GM19467 (cell line): Measurements from ENCODE around the gene ZNF892.
A peak's percentile ranks its signal among the peaks of the same experiment; 100 is the strongest.
"Not testable (repeated sequence)": the region's sequence is repeated elsewhere in the genome, so short reads cannot be mapped to it uniquely, and the experiment has no call there.

ENCODE experiments used
- ATAC-seq: cut with Tn5 transposase; IDR thresholded peaks from one replicate; pipeline ENCODE4 v1.9.1; 2021; ENCODE audit warnings: mild to moderate bottlenecking, moderate library complexity; ENCODE audit not compliant: unreplicated experiment

ZNF892 gene

DNA sequence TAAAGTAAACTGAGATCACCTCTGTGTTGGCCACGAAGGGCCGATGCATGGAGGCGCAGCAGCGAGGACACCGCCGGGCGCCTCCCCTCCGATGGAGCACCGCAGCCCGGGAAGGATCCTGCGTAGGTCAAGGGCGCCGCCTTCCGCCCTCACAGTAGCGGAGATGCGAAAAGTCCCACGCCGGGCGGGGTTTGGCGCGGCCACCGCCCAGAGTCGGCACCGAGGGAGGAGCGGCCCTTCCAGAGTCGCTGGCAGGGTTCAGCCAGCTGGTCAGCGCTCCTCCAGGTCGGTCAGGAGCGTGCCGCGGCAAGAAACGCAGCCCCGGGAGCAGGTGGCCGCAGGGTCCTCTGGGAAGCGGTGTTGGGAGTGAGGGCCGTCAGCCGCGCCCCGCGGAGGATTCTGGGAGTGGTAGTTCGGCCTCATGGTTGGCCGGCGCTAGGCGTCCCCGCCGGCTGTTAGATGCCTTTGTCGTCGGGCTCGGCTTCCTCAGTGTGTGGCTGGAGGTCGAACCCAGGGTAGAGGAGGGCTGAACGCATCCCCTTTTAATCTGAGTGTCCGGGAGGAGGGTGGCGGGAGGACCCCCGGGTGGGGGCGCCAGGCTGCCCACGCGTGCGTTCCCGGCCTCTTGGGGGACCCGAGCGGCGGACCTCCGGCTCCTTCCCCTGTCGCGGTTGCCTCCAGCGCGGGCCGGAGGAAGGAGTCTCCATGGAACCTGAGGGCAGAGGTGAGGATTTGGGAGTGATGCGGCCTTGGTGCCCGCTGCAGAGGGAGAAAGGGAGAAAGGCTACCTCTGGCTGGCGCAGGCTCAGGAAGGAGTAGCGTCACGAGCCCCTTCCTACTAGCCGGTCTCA lies at the start of gene ZNF892:
ZNF892 (plus strand) TSS at position 411 of the 851 bp plus-strand sequence; CDS start at position 706, 295 bp downstream.
- ATAC-seq = peak; percentile 95

DNA sequence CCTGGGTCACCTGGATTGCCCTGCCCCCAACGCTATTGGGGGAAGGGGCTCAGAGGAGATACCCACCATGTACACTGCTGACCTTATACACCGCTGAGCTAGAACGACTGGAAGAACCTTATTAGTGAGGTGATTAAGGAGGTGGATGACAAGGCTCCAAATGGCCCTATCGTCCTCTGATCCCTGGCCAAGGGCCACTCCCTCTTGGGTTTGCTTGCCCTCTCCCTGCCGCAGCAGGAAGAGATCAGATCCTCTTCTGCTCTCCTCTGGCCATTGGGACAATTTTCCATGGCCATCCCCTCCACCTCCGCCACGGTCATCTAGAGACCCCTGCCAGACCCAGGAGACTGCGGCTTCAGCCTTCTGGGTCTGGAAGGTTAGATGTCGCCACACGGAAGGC lies 48.9 kb upstream of the ZNF892 start:
- no peak for ATAC-seq

DNA sequence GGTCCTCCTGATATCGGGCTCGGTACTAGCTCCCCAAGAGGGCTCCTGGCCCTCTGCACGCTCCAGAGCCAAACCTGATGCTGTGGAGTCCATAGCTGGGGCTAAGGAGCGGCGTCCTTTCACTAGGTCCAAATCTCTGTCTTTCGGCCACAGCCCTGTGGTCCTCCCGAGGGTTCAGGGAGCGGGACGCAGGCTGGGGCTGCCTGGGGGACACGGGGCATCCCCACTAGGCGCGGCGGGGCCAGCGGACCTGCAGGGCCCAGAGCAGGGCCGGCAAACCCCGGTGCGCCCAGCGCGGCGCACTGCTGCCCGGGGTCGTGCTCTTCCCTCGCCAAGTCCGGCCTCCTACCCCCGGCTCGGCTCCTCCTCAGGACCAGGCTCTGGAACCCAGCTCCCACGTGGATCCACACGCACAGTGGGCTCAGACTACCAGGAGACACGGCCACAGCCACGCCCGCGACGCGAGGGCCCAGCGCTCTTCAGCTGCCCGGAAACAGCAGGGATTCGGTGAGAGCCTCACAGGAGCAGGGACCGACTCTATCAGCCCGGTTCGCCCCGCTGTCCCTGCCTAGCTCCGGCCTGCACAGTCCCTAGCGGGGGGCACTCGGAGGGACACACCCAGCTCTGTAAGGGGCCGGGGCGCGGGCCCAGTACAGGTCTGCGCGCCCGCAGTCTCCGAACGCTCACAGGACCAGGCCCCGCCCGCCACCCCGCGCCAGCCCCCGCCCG lies 48.3 kb upstream of the ZNF892 start:
- ATAC-seq = peak; percentile 39

DNA sequence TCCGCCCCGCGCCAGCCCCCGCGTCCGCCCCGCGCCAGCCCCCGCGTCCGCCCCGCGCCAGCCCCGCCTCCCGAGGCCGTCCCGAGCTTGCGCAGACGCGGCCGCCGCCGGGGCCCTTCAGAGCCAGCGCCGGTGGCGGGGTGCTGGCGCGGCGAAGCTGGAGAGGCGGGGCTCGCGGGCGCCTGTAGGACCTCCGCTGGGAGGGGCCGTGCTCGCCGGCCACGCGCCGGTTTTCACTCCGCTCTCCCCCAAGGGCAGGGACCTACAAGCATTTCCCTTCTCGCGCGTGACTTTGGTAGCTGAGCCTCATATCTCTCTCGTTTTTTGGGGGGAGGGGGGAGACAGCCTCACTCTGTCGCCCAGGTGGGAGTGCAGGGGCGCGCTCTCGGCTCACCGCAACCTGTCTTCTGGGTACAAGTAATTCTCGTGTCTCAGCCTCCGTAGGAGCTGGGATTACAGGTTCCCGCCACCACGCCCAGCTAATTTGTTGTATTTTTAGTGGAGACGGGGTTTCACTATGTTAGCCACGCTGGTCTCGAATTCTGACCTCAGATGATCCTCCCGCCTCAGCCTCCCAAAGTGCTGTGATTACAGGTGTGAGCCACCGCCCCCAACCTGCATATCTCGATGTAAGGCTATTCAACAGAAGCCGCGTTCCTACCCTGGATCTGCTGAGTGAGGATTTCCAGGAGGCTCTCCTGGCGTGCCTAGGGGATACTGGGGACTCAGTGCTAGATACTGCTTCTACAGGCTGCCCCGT lies 47.5 kb upstream of the ZNF892 start, which contains the start of gene ZNF514:
ZNF514 (minus strand) TSS at position 159 of the 760 bp plus-strand sequence. CDS start 6,595 bp downstream, outside the sequence.
- peak; percentile 87 for ATAC-seq

DNA sequence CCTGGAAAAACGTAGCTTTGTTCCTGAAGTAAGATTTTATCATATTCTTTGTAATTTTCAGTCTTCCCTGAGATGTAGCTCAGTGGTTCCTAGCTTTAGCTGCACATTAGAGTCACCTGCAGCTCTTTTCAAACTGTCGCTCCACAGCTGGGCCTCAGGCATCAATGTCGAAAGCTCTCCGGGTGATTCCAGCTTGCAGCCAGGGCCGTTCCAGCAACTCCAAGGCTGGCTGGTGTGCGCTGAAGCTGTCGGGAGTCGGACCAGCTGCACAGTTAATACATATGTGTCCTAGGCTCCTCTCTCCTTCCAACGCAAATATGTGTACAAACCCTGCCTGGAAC lies 42.3 kb upstream of the ZNF892 start:
- peak; percentile 7 for ATAC-seq

DNA sequence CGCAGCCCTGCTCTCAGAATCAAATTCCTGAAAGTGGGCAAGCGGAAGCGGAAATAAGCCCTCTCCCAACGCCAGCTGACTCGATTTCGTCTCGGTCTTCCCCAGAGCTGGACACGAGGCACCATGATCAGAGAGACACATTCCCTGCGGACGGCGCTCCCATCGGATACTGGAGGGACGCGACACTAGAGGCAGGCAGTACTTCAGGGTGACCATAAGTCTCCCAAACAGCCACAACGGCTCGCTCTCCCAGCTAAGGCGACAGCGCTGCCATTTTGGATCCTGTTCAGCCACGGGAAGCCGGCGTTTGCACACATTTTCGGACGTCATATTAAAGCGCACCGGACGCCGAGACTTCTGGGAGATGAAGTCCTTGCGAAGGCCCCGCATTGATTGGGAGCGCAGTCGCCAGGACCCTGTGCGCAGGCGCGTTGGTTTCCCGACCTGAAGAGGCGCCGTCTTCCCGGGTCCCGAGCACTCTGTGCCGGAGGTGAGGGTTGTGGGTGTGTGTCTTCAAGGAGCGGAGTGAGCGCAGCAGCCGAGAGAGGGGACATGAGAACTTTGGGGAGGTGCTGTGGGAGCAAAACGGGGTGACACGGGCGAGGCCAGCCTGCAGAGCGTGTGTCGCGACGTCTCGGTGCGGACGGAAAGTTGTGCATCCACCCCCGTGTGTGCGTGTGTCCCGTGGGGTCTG lies 41.8 kb upstream of the ZNF892 start, which contains the start of gene ZNF2:
ZNF2 (plus strand) TSS at position 439 of the 694 bp plus-strand sequence. CDS start 10,418 bp downstream, outside the sequence.
- peak; percentile 92 for ATAC-seq

DNA sequence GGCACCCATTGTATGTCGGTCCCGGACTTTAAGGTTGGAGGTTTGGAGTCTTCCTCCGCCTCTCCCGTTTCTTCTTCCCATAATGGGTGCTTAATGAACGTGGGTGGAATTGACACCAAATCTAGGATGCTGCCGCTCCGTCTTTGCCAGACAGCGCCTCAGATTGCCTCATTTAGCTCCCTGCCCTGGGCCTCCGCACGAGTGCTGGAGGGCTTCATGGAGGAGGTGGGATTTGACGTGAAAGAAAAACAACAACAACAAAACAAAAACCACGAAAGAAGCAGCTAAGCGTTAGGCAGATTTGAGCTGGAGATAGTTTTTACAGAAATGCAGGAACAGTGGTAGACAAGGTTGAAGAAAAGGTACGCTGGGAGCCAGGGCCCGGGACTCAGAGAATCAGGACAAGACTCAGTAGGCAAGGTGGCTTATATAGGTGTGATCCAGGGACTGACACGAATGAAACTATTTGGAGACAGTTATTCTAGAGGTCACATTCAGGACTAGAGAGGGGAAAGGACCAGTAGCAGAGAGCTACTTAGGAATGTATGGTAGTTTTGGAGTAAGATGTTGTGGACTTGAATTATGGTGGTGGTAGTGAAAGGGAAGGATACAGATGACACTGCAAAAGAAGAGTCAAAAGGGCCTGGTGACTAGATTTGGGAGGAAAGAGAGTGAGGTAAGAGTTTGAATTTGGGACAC lies 41.1 kb upstream of the ZNF892 start:
- ATAC-seq = peak; percentile 3

DNA sequence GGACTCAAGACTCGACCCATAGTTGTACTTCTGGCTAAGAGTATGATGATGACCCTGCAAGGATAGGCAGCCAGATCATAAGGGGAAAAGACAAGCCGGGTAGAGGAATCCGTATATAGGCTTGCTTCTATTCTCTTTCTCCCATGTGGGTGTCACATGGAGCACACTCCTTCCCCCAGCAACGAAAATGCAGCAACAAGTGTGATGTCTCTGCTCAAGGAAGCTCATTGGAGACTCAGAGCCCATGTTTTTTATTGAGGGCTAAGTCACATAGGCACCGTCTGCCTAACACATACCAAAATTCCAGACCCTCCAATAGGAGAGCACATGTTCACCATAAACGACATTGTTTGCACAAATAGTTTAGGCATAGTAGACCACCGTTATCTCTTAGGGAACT lies 35.4 kb upstream of the ZNF892 start:
- ATAC-seq = no peak

DNA sequence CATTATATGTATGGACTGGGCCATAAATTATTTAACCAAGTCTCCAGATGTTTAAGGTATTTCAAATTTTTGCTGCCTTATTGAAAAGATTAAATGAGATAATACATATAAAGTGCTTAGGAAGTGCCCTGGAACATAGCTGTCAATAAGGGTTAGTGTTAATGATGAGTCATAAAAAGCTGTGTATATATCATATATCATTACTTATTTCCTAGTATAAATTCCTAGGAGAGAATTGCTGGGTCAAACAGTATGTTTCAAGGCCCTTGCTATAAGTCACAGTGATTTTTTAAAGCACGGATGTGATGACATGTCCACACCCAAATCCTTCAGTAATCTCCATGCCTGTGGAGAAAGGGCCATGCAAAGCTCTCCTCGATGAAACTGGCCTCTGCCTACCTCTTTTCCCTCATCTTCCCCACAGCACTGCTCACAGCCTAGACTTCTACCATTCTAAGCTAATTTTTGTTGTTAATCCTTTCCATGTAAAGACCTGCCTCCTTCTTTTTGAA lies 33.2 kb upstream of the ZNF892 start:
- no peak for ATAC-seq

DNA sequence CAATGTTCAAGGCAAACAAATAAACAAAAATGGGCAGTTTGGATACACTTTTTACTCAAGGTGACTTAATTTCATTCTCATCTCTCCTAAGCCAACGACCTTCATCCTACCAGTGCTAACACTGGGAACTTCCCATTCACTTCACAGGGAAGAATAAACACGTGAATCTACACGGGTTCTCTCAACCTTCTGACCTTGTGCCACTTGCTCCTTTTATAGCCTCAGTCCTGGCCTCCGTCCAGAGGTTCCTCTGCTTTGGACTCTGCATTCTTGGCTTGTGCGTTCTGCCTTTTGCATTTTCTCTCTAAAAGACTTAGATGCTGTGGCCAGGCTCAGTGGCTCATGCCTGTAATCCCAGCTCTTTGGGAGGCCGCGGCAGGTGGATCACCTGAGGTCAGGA lies 27.9 kb upstream of the ZNF892 start:
- no peak for ATAC-seq

DNA sequence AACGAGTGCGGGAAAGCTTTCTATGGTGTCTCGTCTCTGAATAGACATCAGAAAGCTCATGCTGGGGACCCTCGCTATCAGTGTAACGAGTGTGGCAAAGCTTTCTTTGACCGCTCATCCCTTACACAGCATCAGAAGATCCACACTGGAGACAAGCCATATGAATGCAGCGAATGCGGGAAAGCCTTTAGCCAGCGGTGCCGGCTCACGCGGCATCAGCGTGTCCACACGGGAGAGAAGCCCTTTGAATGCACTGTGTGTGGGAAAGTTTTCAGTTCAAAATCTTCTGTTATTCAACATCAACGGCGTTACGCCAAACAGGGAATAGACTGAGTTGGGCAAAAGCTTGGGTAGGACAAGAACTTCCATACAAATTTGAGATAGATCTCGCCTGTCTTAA lies 25.5 kb upstream of the ZNF892 start:
- ATAC-seq = no peak

DNA sequence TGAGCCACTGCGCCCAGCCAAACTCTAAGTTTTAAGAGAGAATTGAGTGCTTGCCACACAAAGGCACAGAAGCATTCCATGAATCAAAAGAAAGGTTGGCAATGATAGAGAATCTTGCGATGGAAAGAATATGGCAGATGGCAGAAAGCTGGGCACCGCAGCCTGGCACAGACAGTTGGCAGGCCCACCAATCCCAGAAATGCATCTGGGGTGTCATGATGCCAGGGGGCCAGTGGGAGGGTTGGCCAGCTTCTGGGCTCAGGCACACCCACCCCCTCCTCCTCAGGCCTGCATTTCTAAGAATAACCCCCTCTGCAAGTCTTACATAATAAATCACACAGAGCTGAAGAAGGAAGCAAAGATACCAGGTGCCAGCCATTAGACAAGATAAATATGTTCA lies 22.1 kb upstream of the ZNF892 start:
- no peak for ATAC-seq

DNA sequence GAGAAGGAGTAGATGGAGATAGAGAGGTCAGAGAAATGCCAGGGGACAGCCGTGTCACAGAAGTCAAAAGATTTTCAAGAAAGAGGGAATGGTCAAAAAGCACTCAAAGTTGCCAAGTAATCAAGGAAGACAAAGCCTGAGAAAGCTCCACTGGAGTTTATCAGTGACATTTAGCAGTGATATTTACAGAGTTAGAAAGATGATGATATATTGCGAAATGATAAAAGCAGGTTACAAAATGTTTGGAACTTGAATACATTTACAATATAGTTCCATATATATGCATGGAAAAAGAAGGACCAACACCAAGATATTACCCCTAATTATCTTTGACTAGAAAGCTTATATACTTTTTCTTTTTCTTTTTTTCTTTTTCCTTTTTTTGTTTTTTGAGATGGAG lies 21.3 kb upstream of the ZNF892 start:
- ATAC-seq = no peak

DNA sequence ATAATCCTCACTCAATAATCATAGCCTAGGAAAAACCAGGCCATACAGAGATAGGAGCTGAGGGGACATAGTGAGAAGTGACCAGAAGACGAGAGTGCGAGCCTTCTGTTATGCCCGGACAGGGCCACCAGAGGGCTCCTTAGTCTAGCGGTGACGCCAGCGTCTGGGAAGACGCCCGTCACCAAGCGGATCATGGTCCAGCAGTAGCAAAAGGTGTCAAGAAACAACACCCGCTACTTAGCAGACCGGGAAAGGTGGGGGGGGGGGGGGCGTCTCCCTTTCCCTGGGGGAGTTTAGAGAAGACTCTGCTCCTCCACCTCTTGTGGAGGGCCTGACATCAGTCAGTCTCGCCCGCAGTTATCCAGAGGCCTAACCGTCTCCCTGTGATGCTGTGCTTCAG lies 14.4 kb upstream of the ZNF892 start:
- ATAC-seq = not testable (repeated sequence)

DNA sequence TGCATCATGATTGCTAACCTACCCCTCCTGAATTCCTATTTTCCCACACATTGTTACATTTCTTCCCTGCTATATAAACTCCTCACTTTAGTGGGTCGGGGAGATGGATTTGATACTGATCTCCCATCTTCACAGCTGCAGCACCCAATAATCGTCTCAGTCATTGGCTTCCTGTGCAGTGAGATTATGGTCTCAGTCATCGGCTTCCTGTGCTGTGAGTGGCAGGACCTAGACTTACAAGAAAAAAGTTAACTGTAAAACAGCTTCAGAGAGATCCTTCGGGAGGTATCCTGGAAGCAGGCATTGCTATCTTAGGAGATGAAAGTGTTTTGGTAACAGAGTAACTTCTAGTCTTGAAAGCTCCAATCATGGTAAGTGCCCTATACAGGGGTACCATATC lies 3.4 kb upstream of the ZNF892 start:
- no peak for ATAC-seq

DNA sequence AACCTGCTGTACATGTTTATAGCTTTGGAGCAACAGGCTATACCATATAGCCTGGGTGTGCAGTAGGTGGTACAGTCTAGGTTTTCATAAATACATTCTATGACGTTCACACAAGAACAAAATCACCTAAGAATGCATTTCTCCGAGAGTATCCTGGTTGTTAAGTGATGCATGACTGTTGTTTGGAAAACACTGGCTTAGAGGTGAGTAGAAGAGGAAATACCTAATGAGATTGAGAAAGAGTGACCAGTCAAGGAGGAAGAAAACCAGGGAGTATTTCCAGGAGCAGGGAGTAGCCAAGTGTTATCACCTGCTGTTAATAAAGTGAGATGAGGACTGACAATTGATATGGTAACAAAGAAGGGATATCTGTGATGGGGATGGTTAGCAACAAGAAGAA lies 2.9 kb upstream of the ZNF892 start:
- ATAC-seq = no peak

DNA sequence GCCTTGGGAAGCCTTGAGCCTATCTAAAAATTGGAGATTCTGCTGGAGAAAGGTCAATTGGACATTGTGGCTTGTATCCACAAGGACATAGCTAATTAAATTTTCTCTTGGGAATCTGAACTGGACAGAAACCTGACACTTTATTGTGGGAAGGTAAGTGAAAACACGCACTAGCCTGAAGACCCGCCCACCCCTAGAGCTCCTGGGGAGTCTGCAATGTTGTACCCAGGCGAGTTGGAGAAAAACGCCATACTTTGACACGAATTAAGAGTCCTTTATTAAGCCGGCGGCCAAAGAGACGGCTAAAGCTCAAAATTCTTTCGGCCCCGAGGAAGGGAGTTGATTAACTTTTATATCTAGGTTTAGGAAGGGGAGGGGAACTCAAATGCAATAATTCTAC lies 1.2 kb upstream of the ZNF892 start:
- ATAC-seq = no peak

DNA sequence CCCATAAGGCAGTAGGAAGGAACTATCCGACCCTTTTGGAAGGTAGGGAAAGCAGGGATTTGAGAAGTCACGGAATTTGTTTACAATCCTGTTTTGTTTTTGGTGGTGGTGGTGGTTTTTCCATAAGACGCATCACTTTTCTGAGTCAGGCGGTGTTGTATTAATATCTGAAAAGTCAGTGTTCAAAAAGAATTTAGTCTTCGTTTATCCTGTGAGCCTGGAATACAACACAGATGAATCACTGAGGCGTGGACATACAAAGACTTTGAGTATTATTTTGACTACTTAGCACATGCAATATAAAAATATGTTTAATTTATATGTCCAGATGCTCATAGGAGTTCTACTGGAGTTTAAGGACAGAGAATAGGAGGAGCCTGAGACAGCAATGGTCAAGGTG lies 785 bp downstream of the ZNF892 start:
- ATAC-seq = no peak

DNA sequence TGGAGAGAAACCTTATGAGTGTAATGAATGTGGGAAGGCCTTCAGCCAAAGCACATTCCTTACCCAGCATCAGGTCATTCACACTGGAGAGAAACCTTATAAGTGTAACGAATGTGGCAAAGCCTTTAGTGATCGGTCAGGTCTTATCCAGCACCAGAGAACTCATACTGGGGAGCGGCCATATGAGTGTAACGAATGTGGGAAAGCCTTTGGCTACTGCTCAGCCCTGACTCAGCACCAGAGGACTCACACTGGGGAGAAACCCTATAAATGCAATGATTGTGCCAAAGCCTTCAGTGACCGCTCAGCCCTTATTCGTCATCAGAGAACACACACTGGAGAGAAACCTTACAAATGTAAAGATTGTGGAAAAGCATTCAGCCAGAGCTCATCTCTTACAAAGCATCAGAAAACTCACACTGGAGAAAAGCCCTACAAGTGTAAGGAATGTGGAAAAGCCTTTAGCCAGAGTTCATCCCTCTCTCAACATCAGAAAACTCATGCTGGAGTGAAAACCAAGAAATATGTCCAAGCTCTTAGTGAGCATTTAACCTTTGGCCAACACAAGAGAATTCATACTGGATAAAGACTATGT lies 7.8 kb downstream of the ZNF892 start:
- no peak for ATAC-seq

DNA sequence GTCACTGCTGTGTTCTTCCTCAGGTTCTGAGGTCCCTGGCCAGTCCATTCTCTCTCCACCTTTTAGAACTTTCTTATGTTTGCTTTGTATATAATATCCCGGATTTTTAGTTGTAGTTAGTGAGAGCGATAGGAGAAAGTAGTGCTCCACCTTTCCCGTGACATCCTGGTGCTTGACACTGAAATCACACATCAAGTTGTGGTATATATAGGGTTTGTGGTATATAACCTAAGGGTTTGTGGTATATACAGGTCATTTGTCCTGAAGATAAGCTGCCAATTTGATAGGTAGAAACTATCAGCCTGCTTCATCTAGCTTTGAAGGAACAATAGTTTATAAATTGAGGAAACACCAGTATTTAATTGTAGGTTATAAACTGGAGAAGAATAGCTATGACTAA lies 13.1 kb downstream of the ZNF892 start:
- ATAC-seq = no peak
